B cell (primary cell): ENCODE measurements around the gene ELMO1. TPM values are rescaled to one million over a fixed set of nuclear protein-coding genes. Genes with fewer than 3 reads are reported as not detected.

ENCODE experiments used
- ATAC-seq: fragments of 200-7000 bp; cut with Tn5 transposase; one replicate; pipeline ENCODE4 v1.10.0; 2021; ENCODE audit warnings: low read depth, mild to moderate bottlenecking, moderate number of reproducible peaks, moderate library complexity
- CTCF ChIA-PET: fragments of 350-600 bp; sonication (Branson Sonifier 250); formaldehyde crosslinking; loops from one replicate; lab custom pipeline; 2021; ENCODE audit warnings: antibody characterized with exemption, inconsistent platforms; lab: Charles Lee
- POLR2A ChIA-PET: fragments of 350-600 bp; sonication (Branson Sonifier 250); formaldehyde crosslinking; loops from one replicate; lab custom pipeline; 2021; ENCODE audit warnings: antibody characterized with exemption; lab: Charles Lee
- DNase-seq: peaks from one replicate; pipeline ENCODE4 v3.0.0; 2013
- H2AFZ ChIP-seq: 2 replicates; pipeline ENCODE4 v1.6.1; 2012; ENCODE audit warnings: mild to moderate bottlenecking, low read depth, low read length; ENCODE audit not compliant: insufficient read depth, poor library complexity, severe bottlenecking
- H3K27ac ChIP-seq, 2 donors: 1 replicate in 1 of 2; 2 replicates in 1 of 2; pipeline ENCODE4 v1.5.1; 2012 to 2013; ENCODE audit warnings: low read length in 2 of 2, mild to moderate bottlenecking in 2 of 2, moderate library complexity in 1 of 2
- H3K27me3 ChIP-seq, 4 experiments: fragments of 200-600 bp in 1 of 4; sonication (generic) in 1 of 4; replicated peaks in 1 of 4; 1 replicate in 2 of 4; 2 replicates in 2 of 4; pipeline versions ENCODE4 v1.6.1 to v1.7.0; 2013 to 2016; ENCODE audit warnings: low read length in 3 of 4, mild to moderate bottlenecking in 2 of 4, mixed read lengths in 1 of 4, moderate library complexity in 1 of 4; ENCODE audit not compliant: insufficient read depth in 4 of 4, control insufficient read depth in 3 of 4; ENCODE audit errors: control extremely low read depth in 1 of 4
- H3K36me3 ChIP-seq, 2 experiments: replicated peaks in 1 of 2; 1 replicate in 1 of 2; 2 replicates in 1 of 2; pipeline versions ENCODE4 v1.6.1 to v1.7.1; 2013; ENCODE audit warnings: low read length in 1 of 2; ENCODE audit not compliant: insufficient read depth in 2 of 2, control insufficient read depth in 1 of 2; ENCODE audit errors: control extremely low read depth in 1 of 2, extremely low read depth in 1 of 2
- H3K4me1 ChIP-seq, 2 donors: fragments of 200-600 bp in 1 of 2; sonication (generic) in 1 of 2; 1 replicate in 1 of 2; 2 replicates in 1 of 2; pipeline versions ENCODE4 v1.5.1 to v1.6.1; 2013 to 2017; ENCODE audit warnings: low read length in 2 of 2; ENCODE audit not compliant: control insufficient read depth in 2 of 2, insufficient read depth in 2 of 2
- H3K4me2 ChIP-seq: replicated peaks from 2 replicates; pipeline ENCODE3; 2012; ENCODE audit warnings: mild to moderate bottlenecking, low read depth, low read length; ENCODE audit not compliant: poor library complexity, severe bottlenecking
- H3K4me3 ChIP-seq, 5 experiments: fragments of 200-600 bp in 1 of 5; sonication (generic) in 1 of 5; 1 replicate in 3 of 5; 2 replicates in 2 of 5; pipeline versions ENCODE4 v1.5.1 to v1.7.0; 2011 to 2016; ENCODE audit warnings: low read length in 4 of 5, mild to moderate bottlenecking in 4 of 5, low read depth in 2 of 5, control low read depth in 1 of 5, moderate library complexity in 1 of 5; ENCODE audit not compliant: insufficient read depth in 1 of 5; ENCODE audit errors: control extremely low read depth in 1 of 5, extremely low read depth in 1 of 5
- H3K79me2 ChIP-seq: fragments of 200-600 bp; sonication (generic); one replicate; pipeline ENCODE4 v1.6.0; 2016; ENCODE audit warnings: low read length; ENCODE audit not compliant: control insufficient read depth, insufficient read depth
- H3K9ac ChIP-seq: fragments of 200-600 bp; sonication (generic); 2 replicates; pipeline ENCODE4 v1.6.1; 2017; ENCODE audit warnings: mild to moderate bottlenecking, low read length, moderate library complexity
- H3K9me3 ChIP-seq, 3 donors: one replicate each; pipeline versions ENCODE4 v1.6.1 to v1.7.1; 2013; ENCODE audit warnings: low read length in 2 of 3; ENCODE audit not compliant: control insufficient read depth in 2 of 3, insufficient read depth in 1 of 3; ENCODE audit errors: control extremely low read depth in 1 of 3
- H4K20me1 ChIP-seq: 2 replicates; pipeline ENCODE4 v1.6.0; 2012; ENCODE audit warnings: mild to moderate bottlenecking, low read length; ENCODE audit not compliant: insufficient read depth, control insufficient read depth, poor library complexity, severe bottlenecking
- H3K27ac Mint-ChIP-seq: one replicate; pipeline ENCODE4 v1.8.0; 2021; ENCODE audit warnings: mixed read lengths
- H3K27me3 Mint-ChIP-seq: one replicate; pipeline ENCODE4 v1.8.0; 2021; ENCODE audit warnings: mixed read lengths
- H3K4me1 Mint-ChIP-seq: one replicate; pipeline ENCODE4 v1.8.0; 2021; ENCODE audit warnings: mixed read lengths
- H3K4me3 Mint-ChIP-seq: one replicate; pipeline ENCODE4 v1.8.0; 2021; ENCODE audit warnings: mixed read lengths
- H3K9me3 Mint-ChIP-seq: one replicate; pipeline ENCODE4 v1.8.0; 2022; ENCODE audit warnings: mixed read lengths; ENCODE audit not compliant: insufficient read depth
- CTCF ChIP-seq: fragments of 200-600 bp; IDR thresholded peaks from one replicate; pipeline ENCODE4 v1.8.0; 2022; ENCODE audit warnings: antibody characterized with exemption, mild to moderate bottlenecking
- EZH2 ChIP-seq: IDR thresholded peaks from 2 replicates; pipeline ENCODE4 v1.6.1; 2012; ENCODE audit warnings: borderline replicate concordance, low read depth, mild to moderate bottlenecking, moderate library complexity, low read length; ENCODE audit not compliant: insufficient read depth, poor library complexity, severe bottlenecking
- WGBS: methylation state at CpG from one replicate; pipeline ENCODE4 v1.1.5; 2013; ENCODE audit warnings: missing lambda C conversion rate; ENCODE audit not compliant: insufficient coverage; 5-methylcytosine and 5-hydroxymethylcytosine counted together
- intact Hi-C: fragments of 100-400 bp; cut with micrococcal nuclease; formaldehyde crosslinking; loops from one replicate; pipeline ENCODE4 v1.10.0; 2022
- polyA plus RNA-seq: library from polyadenylated mRNA; depleted of rRNA; stranded (reverse); fragments of >200 nt; gene quantifications from 2 replicates; pipeline ENCODE4 v1.2.3, GENCODE V29; 2012
- total RNA-seq, 2 donors: library from RNA; stranded (reverse); fragments of 120-200 nt in 1 of 2; gene quantifications; 1 replicate in 1 of 2; 2 replicates in 1 of 2; pipeline versions ENCODE4 v1.2.3 to v1.2.4, GENCODE V29; 2013 to 2022

Gene ELMO1
- total and polyA plus RNA-seq, 2 donors (not counting 1 experiment from before 2014, with no cell fraction given): 44.7 to 177 TPM

GRCh38 chr7:37245590-37245989 is 203.1 kb downstream of the ELMO1 start:
- H3K9me3 ChIP-seq: no peaks in the 10 kb centered on the region
- Mint-ChIP-seq H3K4me3 (no peak overlapping the region), H3K27me3 (no peaks in the 10 kb centered on the region), H3K4me1 (no peaks in the 10 kb centered on the region), H3K27ac (no peak overlapping the region), H3K9me3 (no peaks in the 10 kb centered on the region)
- H3K79me2 ChIP-seq: peaks cover 3% of the 10 kb centered on the region
- no peak for ATAC-seq
- POLR2A ChIA-PET: no interaction called here
- CTCF ChIA-PET: interaction anchor here (1.5 kb wide), 1 partner anchor 10 kb away, joined by 3 read pairs; no protein-coding TSS in a partner anchor
- no peak overlapping the region for H3K4me3 ChIP-seq
- no peak overlapping the region for H3K27ac ChIP-seq
- peaks cover 4% of the 10 kb centered on the region for H4K20me1 ChIP-seq
- H2AFZ ChIP-seq: no peak overlapping the region
- no peak overlapping the region for H3K9ac ChIP-seq
- H3K36me3 ChIP-seq: peaks cover 0 to 18% of the 10 kb centered on the region in 2 experiments
- no peak for DNase-seq
- H3K4me2 ChIP-seq: no peak overlapping the region
- 100% methylated on average over 1 of the region's 5 CpGs for WGBS
- TF ChIP-seq EZH2: no peak
- no peak for TF ChIP-seq CTCF
- intact Hi-C loops: no loop called here
- H3K27me3 ChIP-seq: no peaks in the 10 kb centered on the region
- no peaks in the 10 kb centered on the region for H3K4me1 ChIP-seq

- Histone ChIP-seq H3K9ac (no peak overlapping the region), H3K4me2 (no peak overlapping the region), H3K4me3 (no peak overlapping the region), H3K79me2 (no peaks in the 10 kb centered on the region), H3K4me1 (no peaks in the 10 kb centered on the region), H3K27me3 (no peaks in the 10 kb centered on the region), H2AFZ (no peak overlapping the region), H3K27ac (no peak overlapping the region), H3K9me3 (no peaks in the 10 kb centered on the region), H3K36me3 (peaks cover 8% of the 10 kb centered on the region in 2 experiments), H4K20me1 (peaks cover 12% of the 10 kb centered on the region)
- ChIA-PET CTCF (interaction anchor here (1.2 to 9.6 kb wide), 4 partner anchors 33 to 259 kb away, joined by 3 to 186 read pairs (median 62); no protein-coding TSS in a partner anchor), POLR2A (no interaction called here)
- TF ChIP-seq CTCF (no peak), EZH2 (no peak)
- Mint-ChIP-seq H3K27me3 (no peaks in the 10 kb centered on the region), H3K4me3 (no peak overlapping the region), H3K9me3 (no peaks in the 10 kb centered on the region), H3K27ac (no peak overlapping the region), H3K4me1 (peaks cover 2% of the 10 kb centered on the region)
- WGBS: no CpG with 5 or more reads among the region's 1 CpG
- DNase-seq (no peak), ATAC-seq (no peak)
- intact Hi-C loops: no loop called here
These were observed 211.8 kb downstream of the ELMO1 start for GRCh38 chr7:37236906-37237305.
